ENCODE measurements around the gene MRPL20.

DNA sequence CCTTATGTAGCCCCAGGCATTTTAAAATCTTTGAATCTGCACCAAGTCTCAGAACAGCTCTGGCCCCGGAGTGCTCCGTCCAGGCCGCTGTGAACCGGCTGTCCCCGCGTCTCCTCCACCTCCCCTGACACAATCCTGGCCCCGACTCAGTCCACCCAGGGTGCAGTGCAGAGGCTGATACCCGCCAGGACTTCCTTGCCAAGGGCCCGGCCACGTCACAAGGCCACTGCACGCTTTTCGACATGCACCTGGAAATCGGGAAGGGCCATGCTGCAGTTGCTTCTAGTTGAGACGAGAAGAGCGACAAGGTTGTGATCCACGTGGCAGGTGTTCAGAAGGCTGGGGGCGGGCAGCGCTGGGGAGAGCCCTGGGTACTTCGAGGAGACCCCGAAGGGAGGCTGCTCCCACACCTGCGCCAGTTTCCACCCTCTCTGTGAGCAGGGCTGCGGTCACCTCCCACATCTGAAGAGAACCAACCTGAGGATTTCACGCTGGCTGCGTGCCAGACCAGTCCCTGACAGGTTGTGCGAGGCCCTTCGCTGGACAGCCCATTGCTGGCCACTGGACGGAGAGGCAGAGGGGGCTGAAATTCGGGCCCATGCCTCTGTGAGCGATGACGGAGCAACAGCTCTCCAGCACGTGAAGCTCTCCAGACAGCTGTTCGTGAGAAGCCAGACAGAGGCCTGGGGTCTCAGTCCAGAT lies 35.1 kb upstream of the MRPL20 start:
- TF ChIP-seq, protein P1, sequence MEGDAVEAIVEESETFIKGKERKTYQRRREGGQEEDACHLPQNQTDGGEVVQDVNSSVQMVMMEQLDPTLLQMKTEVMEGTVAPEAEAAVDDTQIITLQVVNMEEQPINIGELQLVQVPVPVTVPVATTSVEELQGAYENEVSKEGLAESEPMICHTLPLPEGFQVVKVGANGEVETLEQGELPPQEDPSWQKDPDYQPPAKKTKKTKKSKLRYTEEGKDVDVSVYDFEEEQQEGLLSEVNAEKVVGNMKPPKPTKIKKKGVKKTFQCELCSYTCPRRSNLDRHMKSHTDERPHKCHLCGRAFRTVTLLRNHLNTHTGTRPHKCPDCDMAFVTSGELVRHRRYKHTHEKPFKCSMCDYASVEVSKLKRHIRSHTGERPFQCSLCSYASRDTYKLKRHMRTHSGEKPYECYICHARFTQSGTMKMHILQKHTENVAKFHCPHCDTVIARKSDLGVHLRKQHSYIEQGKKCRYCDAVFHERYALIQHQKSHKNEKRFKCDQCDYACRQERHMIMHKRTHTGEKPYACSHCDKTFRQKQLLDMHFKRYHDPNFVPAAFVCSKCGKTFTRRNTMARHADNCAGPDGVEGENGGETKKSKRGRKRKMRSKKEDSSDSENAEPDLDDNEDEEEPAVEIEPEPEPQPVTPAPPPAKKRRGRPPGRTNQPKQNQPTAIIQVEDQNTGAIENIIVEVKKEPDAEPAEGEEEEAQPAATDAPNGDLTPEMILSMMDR (IDR thresholded peaks at IDR 0.05): no peak
- no peak for TF ChIP-seq POLR2A (IDR thresholded peaks at IDR 0.05)

Measured in Peyer's patch (tissue), 4 donors.